A673 (cell line): ENCODE data around the gene PMP22. TPM values are rescaled to one million over a fixed set of nuclear protein-coding genes. Genes with fewer than 3 reads are reported as not detected.

ENCODE experiments used
- BruUV-seq: library from RNA; stranded (reverse); fragments of 400-500 nt; replicated peaks from 2 replicates; lab custom pipeline; 2021; lab: Mats Ljungman, UMichigan
- CTCF ChIA-PET: fragments of 300-600 bp; sonication (Branson Sonifier 250); formaldehyde crosslinking; loops from one replicate; lab custom pipeline; 2022; ENCODE audit warnings: antibody characterized with exemption; lab: Charles Lee
- POLR2A ChIA-PET: fragments of 300-600 bp; sonication (Branson Sonifier 250); formaldehyde crosslinking; loops from one replicate; lab custom pipeline; 2022; ENCODE audit warnings: antibody characterized with exemption; ENCODE audit not compliant: low non-redundant PET; lab: Charles Lee
- DNase-seq: peaks from one replicate; pipeline ENCODE4 v3.0.0-alpha.2; 2015; ENCODE audit warnings: low spot score
- H3K27ac ChIP-seq: fragments of 200-600 bp; sonication (generic); 2 replicates; pipeline ENCODE4 v1.5.1; 2016; ENCODE audit warnings: mixed run types, low read depth, mild to moderate bottlenecking, mixed read lengths, antibody characterized with exemption, low read length; ENCODE audit not compliant: poor library complexity, severe bottlenecking
- H3K27me3 ChIP-seq: fragments of 200-600 bp; sonication (generic); replicated peaks from 2 replicates; pipeline ENCODE4 v1.6.1; 2017; ENCODE audit warnings: mixed run types, low read depth, mild to moderate bottlenecking, mixed read lengths, antibody characterized with exemption, low read length; ENCODE audit not compliant: insufficient read depth, poor library complexity
- H3K36me3 ChIP-seq: fragments of 200-600 bp; sonication (generic); 2 replicates; pipeline ENCODE4 v1.6.1; 2016; ENCODE audit warnings: mixed run types, mild to moderate bottlenecking, mixed read lengths, antibody characterized with exemption, low read length; ENCODE audit not compliant: insufficient read depth, poor library complexity, severe bottlenecking
- H3K4me1 ChIP-seq: fragments of 200-600 bp; sonication (generic); 2 replicates; pipeline ENCODE4 v1.6.1; 2017; ENCODE audit warnings: mixed run types, mild to moderate bottlenecking, mixed read lengths, antibody characterized with exemption, low read length; ENCODE audit not compliant: insufficient read depth, poor library complexity, severe bottlenecking
- H3K4me3 ChIP-seq: fragments of 200-600 bp; sonication (generic); 2 replicates; pipeline ENCODE4 v1.5.1; 2016; ENCODE audit warnings: low read depth, mixed run types, mild to moderate bottlenecking, mixed read lengths, low read length; ENCODE audit not compliant: poor library complexity, severe bottlenecking
- H3K9me3 ChIP-seq: fragments of 200-600 bp; sonication (generic); 2 replicates; pipeline ENCODE4 v1.6.1; 2016; ENCODE audit warnings: mixed run types, low read depth, mild to moderate bottlenecking, mixed read lengths, antibody characterized with exemption, low read length; ENCODE audit not compliant: poor library complexity, severe bottlenecking
- EZH2 ChIP-seq: fragments of 200-600 bp; sonication (generic); IDR thresholded peaks from 2 replicates; pipeline ENCODE4 v1.6.1; 2017; ENCODE audit warnings: borderline replicate concordance, low read depth, mild to moderate bottlenecking, mixed read lengths, antibody characterized with exemption, low read length; ENCODE audit not compliant: poor library complexity, severe bottlenecking
- intact Hi-C: fragments of 100-400 bp; cut with micrococcal nuclease; formaldehyde crosslinking; loops from one replicate; pipeline ENCODE4 v1.10.0; 2022; ENCODE audit not compliant: unreplicated experiment
- total RNA-seq: library from RNA; stranded (reverse); gene quantifications from 2 replicates; pipeline ENCODE4 v1.2.3, GENCODE V29; 2021
- TF ChIP-seq, protein P1 (sequence below): fragments of 300-800, 200-600 bp; sonication (generic); conservative IDR thresholded peaks from 2 replicates; pipeline ENCODE4 v1.5.1; 2017; ENCODE audit warnings: low read depth, mild to moderate bottlenecking, antibody characterized with exemption, low read length, moderate library complexity, mixed read lengths

Gene PMP22
- total RNA-seq, 1 experiment from 2014 or later: not detected

DNA sequence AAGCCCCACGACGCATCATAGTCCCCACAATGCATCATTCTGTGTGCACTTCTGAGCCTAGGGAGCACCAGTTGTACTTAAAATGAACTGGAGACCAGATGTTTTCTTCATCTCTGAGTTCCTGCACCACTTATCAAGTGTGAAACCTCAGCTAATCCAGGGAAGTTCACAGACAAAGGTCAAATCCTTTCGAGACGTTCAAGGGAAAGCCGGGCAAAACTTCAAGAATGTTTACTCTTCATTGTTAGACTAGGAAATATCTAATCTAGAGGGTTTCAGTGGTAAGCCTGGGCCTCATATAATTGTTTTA, 4.6 kb upstream of the PMP22 start:
- ChIA-PET POLR2A (no interaction called here), CTCF (no interaction called here)
- Histone ChIP-seq H3K4me3 (no peak overlapping the region), H3K36me3 (no peaks in the 10 kb centered on the region), H3K9me3 (no peaks in the 10 kb centered on the region), H3K4me1 (no peaks in the 10 kb centered on the region), H3K27ac (no peak overlapping the region), H3K27me3 (peaks cover 29% of the 10 kb centered on the region)
- DNase-seq: no peak
- TF ChIP-seq, protein P1, sequence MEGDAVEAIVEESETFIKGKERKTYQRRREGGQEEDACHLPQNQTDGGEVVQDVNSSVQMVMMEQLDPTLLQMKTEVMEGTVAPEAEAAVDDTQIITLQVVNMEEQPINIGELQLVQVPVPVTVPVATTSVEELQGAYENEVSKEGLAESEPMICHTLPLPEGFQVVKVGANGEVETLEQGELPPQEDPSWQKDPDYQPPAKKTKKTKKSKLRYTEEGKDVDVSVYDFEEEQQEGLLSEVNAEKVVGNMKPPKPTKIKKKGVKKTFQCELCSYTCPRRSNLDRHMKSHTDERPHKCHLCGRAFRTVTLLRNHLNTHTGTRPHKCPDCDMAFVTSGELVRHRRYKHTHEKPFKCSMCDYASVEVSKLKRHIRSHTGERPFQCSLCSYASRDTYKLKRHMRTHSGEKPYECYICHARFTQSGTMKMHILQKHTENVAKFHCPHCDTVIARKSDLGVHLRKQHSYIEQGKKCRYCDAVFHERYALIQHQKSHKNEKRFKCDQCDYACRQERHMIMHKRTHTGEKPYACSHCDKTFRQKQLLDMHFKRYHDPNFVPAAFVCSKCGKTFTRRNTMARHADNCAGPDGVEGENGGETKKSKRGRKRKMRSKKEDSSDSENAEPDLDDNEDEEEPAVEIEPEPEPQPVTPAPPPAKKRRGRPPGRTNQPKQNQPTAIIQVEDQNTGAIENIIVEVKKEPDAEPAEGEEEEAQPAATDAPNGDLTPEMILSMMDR: no peak
- TF ChIP-seq EZH2: no peak
- no TSS peak for BruUV-seq
- intact Hi-C loops: loop anchor here (10.0 kb wide), 1 partner anchor 95 kb away; no protein-coding TSS in a partner anchor

- Histone ChIP-seq H3K27me3 (peaks cover 34% of the 10 kb centered on the region), H3K4me3 (no peak overlapping the region), H3K36me3 (no peaks in the 10 kb centered on the region), H3K9me3 (no peaks in the 10 kb centered on the region), H3K4me1 (no peaks in the 10 kb centered on the region), H3K27ac (no peak overlapping the region)
- intact Hi-C loops: no loop called here
- POLR2A ChIA-PET: no interaction called here
- CTCF ChIA-PET: no interaction called here
- no TSS peak for BruUV-seq
- TF ChIP-seq, protein P1: no peak
- TF ChIP-seq EZH2: no peak
- no peak for DNase-seq
Observed at GRCh38 chr17:15269087-15269779, 4.1 kb upstream of the PMP22 start.

- TF ChIP-seq, protein P1: no peak
- TF ChIP-seq EZH2: no peak
- DNase-seq: no peak
- BruUV-seq: no TSS peak
- Histone ChIP-seq H3K4me3 (no peak overlapping the region), H3K27ac (no peak overlapping the region), H3K27me3 (peaks cover 42% of the 10 kb centered on the region), H3K36me3 (no peaks in the 10 kb centered on the region), H3K4me1 (no peaks in the 10 kb centered on the region), H3K9me3 (no peaks in the 10 kb centered on the region)
- intact Hi-C loops: no loop called here
- POLR2A ChIA-PET: no interaction called here
- CTCF ChIA-PET: no interaction called here
Observed at GRCh38 chr17:15268461-15268860, 3.3 kb upstream of the PMP22 start.
